DOHH2 (cell line): ENCODE results near the gene PEX14.

Experiments
- H3F3A ChIP-seq: fragments of 200-600 bp; sonication (generic), shearing (Covaris generic); 2 replicates; pipeline ENCODE4 v1.6.0; 2016; ENCODE audit warnings: antibody characterized with exemption, mild to moderate bottlenecking; ENCODE audit not compliant: control insufficient read depth, insufficient read depth
- H3K27ac ChIP-seq: fragments of 200-600 bp; sonication (generic); 2 replicates; pipeline ENCODE4 v1.5.1; 2014; ENCODE audit warnings: low read depth, mild to moderate bottlenecking, low read length, moderate library complexity
- H3K27me3 ChIP-seq: fragments of 200-600 bp; sonication (generic); 2 replicates; pipeline ENCODE4 v1.6.1; 2014; ENCODE audit warnings: mild to moderate bottlenecking, low read length, mixed read lengths; ENCODE audit not compliant: control insufficient read depth
- H3K36me3 ChIP-seq: fragments of 200-600 bp; sonication (generic); 2 replicates; pipeline ENCODE4 v1.6.1; 2014; ENCODE audit warnings: mild to moderate bottlenecking, low read length, moderate library complexity, mixed read lengths; ENCODE audit not compliant: control insufficient read depth
- H3K4me1 ChIP-seq: fragments of 200-600 bp; sonication (generic); 2 replicates; pipeline ENCODE4 v1.6.1; 2014; ENCODE audit warnings: mild to moderate bottlenecking, low read length, mixed read lengths; ENCODE audit not compliant: control insufficient read depth
- H3K4me2 ChIP-seq: fragments of 200-600 bp; sonication (generic); 2 replicates; pipeline ENCODE4 v1.6.0; 2014; ENCODE audit warnings: mild to moderate bottlenecking, low read length, moderate library complexity
- H3K4me3 ChIP-seq: fragments of 200-600 bp; sonication (generic); 2 replicates; pipeline ENCODE4 v1.5.1; 2014; ENCODE audit warnings: mild to moderate bottlenecking, low read length, mixed read lengths
- H3K79me2 ChIP-seq: fragments of 200-600 bp; sonication (generic); 2 replicates; pipeline ENCODE4 v1.6.1; 2014; ENCODE audit warnings: mild to moderate bottlenecking, low read length, mixed read lengths; ENCODE audit not compliant: control insufficient read depth
- H3K9me2 ChIP-seq: fragments of 200-600 bp; sonication (generic); replicated peaks from 2 replicates; pipeline ENCODE4 v1.6.1; 2014; ENCODE audit warnings: mild to moderate bottlenecking, low read length, mixed read lengths; ENCODE audit not compliant: control insufficient read depth
- H3K9me3 ChIP-seq: fragments of 200-600 bp; sonication (generic); 2 replicates; pipeline ENCODE4 v1.6.1; 2014; ENCODE audit warnings: antibody characterized with exemption, low read length, mixed read lengths; ENCODE audit not compliant: control insufficient read depth, insufficient read depth
- H4K20me1 ChIP-seq: fragments of 200-600 bp; sonication (generic); 2 replicates; pipeline ENCODE4 v1.6.0; 2014; ENCODE audit warnings: low read depth, mild to moderate bottlenecking, antibody characterized with exemption, low read length, moderate library complexity; ENCODE audit not compliant: control insufficient read depth, insufficient read depth
- EZH2phosphoT487 ChIP-seq: fragments of 200-600 bp; sonication (generic); IDR thresholded peaks from 2 replicates; pipeline ENCODE4 v1.6.1; 2017; ENCODE audit warnings: borderline replicate concordance, mild to moderate bottlenecking, antibody characterized with exemption, low read length, moderate library complexity, mixed read lengths
- TF ChIP-seq, protein P1 (sequence below): fragments of 200-600 bp; sonication (generic); IDR thresholded peaks from one replicate; pipeline ENCODE4 v1.5.1; 2014; ENCODE audit warnings: antibody characterized with exemption, mild to moderate bottlenecking, low read depth, low read length; ENCODE audit not compliant: poor library complexity, severe bottlenecking

PEX14 gene

GRCh38 chr1:10625554-10625953 lies 150.8 kb downstream of the PEX14 start:
- Histone ChIP-seq H3K4me2 (no peak overlapping the region), H3K4me1 (no peaks in the 10 kb centered on the region), H3K27me3 (no peaks in the 10 kb centered on the region), H3K79me2 (no peaks in the 10 kb centered on the region), H3K9me2 (no peaks in the 10 kb centered on the region), H3K9me3 (no peaks in the 10 kb centered on the region), H3K36me3 (no peaks in the 10 kb centered on the region), H3K4me3 (no peak overlapping the region), H4K20me1 (no peaks in the 10 kb centered on the region), H3K27ac (no peak overlapping the region), H3F3A (no peaks in the 10 kb centered on the region)
- TF ChIP-seq, protein P1, sequence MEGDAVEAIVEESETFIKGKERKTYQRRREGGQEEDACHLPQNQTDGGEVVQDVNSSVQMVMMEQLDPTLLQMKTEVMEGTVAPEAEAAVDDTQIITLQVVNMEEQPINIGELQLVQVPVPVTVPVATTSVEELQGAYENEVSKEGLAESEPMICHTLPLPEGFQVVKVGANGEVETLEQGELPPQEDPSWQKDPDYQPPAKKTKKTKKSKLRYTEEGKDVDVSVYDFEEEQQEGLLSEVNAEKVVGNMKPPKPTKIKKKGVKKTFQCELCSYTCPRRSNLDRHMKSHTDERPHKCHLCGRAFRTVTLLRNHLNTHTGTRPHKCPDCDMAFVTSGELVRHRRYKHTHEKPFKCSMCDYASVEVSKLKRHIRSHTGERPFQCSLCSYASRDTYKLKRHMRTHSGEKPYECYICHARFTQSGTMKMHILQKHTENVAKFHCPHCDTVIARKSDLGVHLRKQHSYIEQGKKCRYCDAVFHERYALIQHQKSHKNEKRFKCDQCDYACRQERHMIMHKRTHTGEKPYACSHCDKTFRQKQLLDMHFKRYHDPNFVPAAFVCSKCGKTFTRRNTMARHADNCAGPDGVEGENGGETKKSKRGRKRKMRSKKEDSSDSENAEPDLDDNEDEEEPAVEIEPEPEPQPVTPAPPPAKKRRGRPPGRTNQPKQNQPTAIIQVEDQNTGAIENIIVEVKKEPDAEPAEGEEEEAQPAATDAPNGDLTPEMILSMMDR, result no peak
- TF ChIP-seq EZH2phosphoT487, result no peak

GRCh38 chr1:10626131-10626731 lies 151.5 kb downstream of the PEX14 start:
- no peaks in the 10 kb centered on the region for H3K27me3 ChIP-seq

GRCh38 chr1:10626791-10627410 lies 152.2 kb downstream of the PEX14 start:
- Histone ChIP-seq H3K79me2 (no peaks in the 10 kb centered on the region), H3K27ac (no peak overlapping the region), H3K9me3 (no peaks in the 10 kb centered on the region), H3K4me2 (no peak overlapping the region), H4K20me1 (no peaks in the 10 kb centered on the region), H3K9me2 (no peaks in the 10 kb centered on the region), H3F3A (no peaks in the 10 kb centered on the region), H3K4me1 (no peaks in the 10 kb centered on the region), H3K36me3 (no peaks in the 10 kb centered on the region), H3K27me3 (no peaks in the 10 kb centered on the region), H3K4me3 (no peak overlapping the region)
- TF ChIP-seq, protein P1, result no peak
- no peak for TF ChIP-seq EZH2phosphoT487

More at GRCh38 chr1:10626131-10626731, 151.5 kb downstream of the PEX14 start:
- Histone ChIP-seq H3K9me3 (no peaks in the 10 kb centered on the region), H3K27ac (no peak overlapping the region), H3K36me3 (no peaks in the 10 kb centered on the region), H3K4me1 (no peaks in the 10 kb centered on the region), H3K4me3 (no peak overlapping the region), H4K20me1 (no peaks in the 10 kb centered on the region), H3K4me2 (no peak overlapping the region), H3K9me2 (no peaks in the 10 kb centered on the region), H3F3A (no peaks in the 10 kb centered on the region), H3K79me2 (no peaks in the 10 kb centered on the region)
- TF ChIP-seq EZH2phosphoT487, result no peak
- TF ChIP-seq, protein P1, result no peak
